A204.1 (cell line): ENCODE data around the gene ZSCAN1.

Experiments used
- FAIRE-seq: peaks from 2 replicates; lab custom pipeline; 2012; peaks lifted over from hg19 to GRCh38; lab: Jason Lieb, UNC

Gene ZSCAN1

GRCh38 chr19:58084596-58085347 is 50.9 kb downstream of the ZSCAN1 start:
- FAIRE-seq: no peak

DNA sequence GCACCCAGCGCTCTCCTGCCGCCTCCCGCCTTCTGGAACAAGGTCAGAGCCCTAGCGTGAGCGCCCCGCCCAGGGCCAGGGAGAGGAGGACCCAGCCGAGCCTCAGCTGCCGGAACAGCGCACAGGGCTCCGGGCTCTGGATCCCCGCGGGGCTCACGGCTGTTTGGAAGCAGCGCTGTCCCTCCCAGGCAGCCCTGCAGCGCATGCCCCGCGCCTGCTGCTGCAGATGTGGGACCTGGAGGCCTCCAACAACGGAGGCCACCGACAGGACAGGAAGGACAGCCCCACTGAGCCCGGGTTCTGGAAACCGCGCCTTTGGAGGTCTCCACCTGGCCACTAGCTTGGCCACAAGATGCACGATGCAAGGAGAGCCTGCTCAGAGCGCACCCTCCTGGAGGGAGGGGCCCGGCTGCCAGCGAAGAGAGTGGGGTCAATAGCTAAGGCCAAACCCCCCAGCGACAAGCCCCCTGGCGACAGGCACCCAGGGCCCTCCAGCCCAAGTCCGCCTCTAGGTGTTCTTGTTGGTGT is 51.6 kb downstream of the ZSCAN1 start:
- no peak for FAIRE-seq

GRCh38 chr19:58086825-58087710 is 53.2 kb downstream of the ZSCAN1 start:
- FAIRE-seq: no peak

GRCh38 chr19:58088521-58089052 is 54.8 kb downstream of the ZSCAN1 start:
- FAIRE-seq: no peak

DNA sequence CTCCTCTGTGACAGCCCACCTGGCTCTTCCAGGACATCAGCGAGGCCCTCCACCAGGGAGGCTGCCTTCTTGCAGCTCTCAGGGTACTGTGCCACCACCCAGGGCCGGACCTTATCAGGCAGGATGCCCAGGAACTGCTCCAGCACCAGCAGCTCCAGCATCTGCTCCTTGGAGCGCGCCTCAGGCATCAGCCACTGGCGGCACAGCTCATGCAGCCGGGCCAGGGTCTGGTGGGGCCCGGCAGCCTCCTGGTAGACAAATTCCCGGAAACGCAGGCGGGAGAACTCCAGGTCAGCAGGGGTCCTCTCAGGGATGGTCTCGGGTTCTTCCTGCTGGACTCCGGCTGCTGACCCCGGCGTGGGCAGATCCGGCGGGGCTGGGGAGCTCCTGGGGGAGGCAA is 56.0 kb downstream of the ZSCAN1 start:
- FAIRE-seq: no peak

DNA sequence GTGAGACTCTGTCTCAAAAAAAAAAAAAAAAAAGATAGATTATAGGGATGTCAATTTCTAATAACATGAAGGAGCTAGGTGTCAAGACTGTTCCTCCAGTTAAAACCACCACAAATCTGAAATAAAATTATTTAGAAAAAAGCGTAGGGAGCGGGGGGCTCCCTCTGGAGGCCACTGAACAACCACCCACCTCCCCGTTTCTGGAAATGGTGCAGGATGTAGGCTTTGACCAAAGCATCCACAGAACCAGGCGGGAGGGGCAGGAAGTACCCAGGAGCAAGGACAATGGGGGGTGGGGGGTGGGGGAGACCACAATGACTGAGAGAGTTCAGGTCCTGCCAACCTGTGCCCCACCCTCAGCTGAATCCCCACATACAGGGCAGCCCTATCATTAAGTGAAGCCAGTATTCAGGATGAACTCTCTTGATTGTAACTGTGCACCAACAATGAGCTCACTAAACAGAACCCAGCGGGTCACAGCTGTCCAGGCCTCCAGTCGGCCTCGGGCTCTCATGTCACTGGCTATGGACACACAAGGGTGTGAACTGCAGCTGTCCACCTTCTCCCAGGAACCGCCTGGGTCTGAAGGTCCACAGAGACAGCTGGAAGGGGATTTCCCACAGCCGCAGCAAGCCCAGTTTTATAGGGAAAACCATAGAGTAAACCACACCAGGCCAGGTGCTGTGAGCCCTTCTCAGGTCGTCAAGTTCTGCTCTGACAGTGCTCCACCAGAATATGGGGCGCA is 57.6 kb downstream of the ZSCAN1 start:
- FAIRE-seq: no peak

DNA sequence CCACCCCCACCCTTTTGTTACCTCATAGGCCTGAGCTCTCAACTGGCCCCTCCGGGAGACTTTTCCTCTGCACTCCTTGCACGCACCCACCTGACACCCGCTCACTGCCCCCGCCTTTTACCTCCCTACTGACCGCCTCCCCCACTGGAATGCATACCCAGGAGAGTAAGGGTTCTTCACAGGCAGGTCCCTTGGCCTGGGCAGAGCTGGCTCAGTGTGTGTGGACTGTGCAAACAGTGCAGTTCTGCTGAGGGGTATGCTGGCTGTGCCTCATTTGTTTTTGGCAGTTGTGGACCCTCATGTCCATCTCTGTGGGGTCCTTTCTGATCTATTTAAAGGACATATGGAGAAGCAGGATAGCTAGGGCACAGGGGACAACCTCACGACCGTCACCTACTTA is 59.2 kb downstream of the ZSCAN1 start:
- no peak for FAIRE-seq

- FAIRE-seq: no peak
Measured at GRCh38 chr19:58095328-58095727, 61.5 kb downstream of the ZSCAN1 start.

- no peak for FAIRE-seq
Measured at GRCh38 chr19:58096884-58097283, 63.1 kb downstream of the ZSCAN1 start.

- FAIRE-seq: no peak
Measured at GRCh38 chr19:58097349-58097748, 63.5 kb downstream of the ZSCAN1 start.

GRCh38 chr19:58097781-58098681 is 64.2 kb downstream of the ZSCAN1 start, which contains the start of gene ZSCAN18:
TSS of gene ZSCAN18 (minus strand) at chr19:58098231. CDS start at chr19:58090267, 7,964 bp downstream.
- peak; percentile 35 for FAIRE-seq

DNA sequence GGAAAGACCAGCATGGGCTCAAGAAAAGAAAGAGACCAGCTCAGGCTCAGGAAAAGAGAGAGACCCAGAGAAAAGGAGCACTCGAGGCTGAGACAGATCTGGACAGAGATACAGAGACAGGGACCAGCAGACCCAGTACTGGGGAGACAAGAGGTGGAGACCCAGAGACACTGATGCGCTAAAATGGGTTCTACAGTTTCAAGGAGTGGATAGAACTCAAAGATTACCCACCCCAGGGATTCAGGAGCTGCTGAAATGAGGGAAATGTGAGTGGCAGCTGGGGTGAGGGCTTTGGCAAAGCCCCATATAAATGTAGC is 64.8 kb downstream of the ZSCAN1 start:
- FAIRE-seq: no peak
